SU-DHL-6 (cell line): ENCODE results near the gene GGACT.

Experiments used
- H2AFZ ChIP-seq: fragments of 200-600 bp; sonication (generic); 2 replicates; pipeline ENCODE4 v1.6.1; 2014; ENCODE audit warnings: low read depth, mild to moderate bottlenecking, moderate library complexity, mixed read lengths, antibody characterized with exemption, low read length; ENCODE audit not compliant: severe bottlenecking
- H3F3A ChIP-seq: fragments of 200-600 bp; shearing (Covaris generic); 2 replicates; pipeline ENCODE4 v1.6.0; 2016; ENCODE audit warnings: antibody characterized with exemption, mild to moderate bottlenecking; ENCODE audit not compliant: insufficient read depth
- H3K27ac ChIP-seq: fragments of 200-600 bp; sonication (generic); 2 replicates; pipeline ENCODE4 v1.5.1; 2016; ENCODE audit warnings: low read depth, mild to moderate bottlenecking, low read length, moderate library complexity, mixed read lengths
- H3K27me3 ChIP-seq: fragments of 200-600 bp; sonication (generic), shearing (Covaris generic); 2 replicates; pipeline ENCODE4 v1.6.0; 2014; ENCODE audit warnings: mild to moderate bottlenecking, low read length
- H3K36me3 ChIP-seq: fragments of 200-600 bp; sonication (generic); 2 replicates; pipeline ENCODE4 v1.6.1; 2014; ENCODE audit warnings: mild to moderate bottlenecking, low read length, mixed read lengths
- H3K4me2 ChIP-seq: fragments of 300-600, 200-600 bp; shearing (Covaris generic), sonication (generic); 2 replicates; pipeline ENCODE4 v1.6.0; 2014; ENCODE audit warnings: low read length, low read depth, mild to moderate bottlenecking; ENCODE audit not compliant: poor library complexity, severe bottlenecking
- H3K4me3 ChIP-seq: fragments of 200-600 bp; sonication (generic); 2 replicates; pipeline ENCODE4 v1.5.1; 2014; ENCODE audit warnings: antibody characterized with exemption, low read length, mild to moderate bottlenecking, mixed read lengths; ENCODE audit not compliant: insufficient read depth, poor library complexity, severe bottlenecking
- H3K79me2 ChIP-seq: fragments of 200-600 bp; sonication (generic); 2 replicates; pipeline ENCODE4 v1.6.1; 2014; ENCODE audit warnings: mild to moderate bottlenecking, low read length, moderate library complexity; ENCODE audit not compliant: insufficient read depth
- H3K9ac ChIP-seq: fragments of 200-600 bp; sonication (generic); 2 replicates; pipeline ENCODE4 v1.7.0; 2014; ENCODE audit warnings: mild to moderate bottlenecking, low read length
- H3K9me2 ChIP-seq: fragments of 200-600 bp; sonication (generic); replicated peaks from 2 replicates; pipeline ENCODE4 v1.6.1; 2014; ENCODE audit warnings: low read length; ENCODE audit not compliant: insufficient read depth
- H3K9me3 ChIP-seq: fragments of 200-600 bp; sonication (generic); 2 replicates; pipeline ENCODE4 v1.6.1; 2014; ENCODE audit warnings: low read length, mixed read lengths; ENCODE audit not compliant: insufficient read depth
- H4K20me1 ChIP-seq: fragments of 200-600 bp; sonication (generic); 2 replicates; pipeline ENCODE4 v1.6.1; 2014; ENCODE audit warnings: low read depth, mild to moderate bottlenecking, antibody characterized with exemption, low read length, moderate library complexity, mixed read lengths
- EZH2phosphoT487 ChIP-seq: fragments of 200-600 bp; sonication (generic), shearing (Covaris generic); conservative IDR thresholded peaks from 2 replicates; pipeline ENCODE4 v1.6.1; 2018; ENCODE audit warnings: mild to moderate bottlenecking, antibody characterized with exemption, low read length, moderate library complexity, mixed read lengths
- TF ChIP-seq, protein P1 (sequence below): fragments of 200-600 bp; sonication (generic); IDR thresholded peaks from one replicate; pipeline ENCODE4 v1.5.1; 2017; ENCODE audit warnings: antibody characterized with exemption, mild to moderate bottlenecking, low read length, moderate library complexity; ENCODE audit not compliant: insufficient read depth, poor library complexity, severe bottlenecking

Gene GGACT

DNA sequence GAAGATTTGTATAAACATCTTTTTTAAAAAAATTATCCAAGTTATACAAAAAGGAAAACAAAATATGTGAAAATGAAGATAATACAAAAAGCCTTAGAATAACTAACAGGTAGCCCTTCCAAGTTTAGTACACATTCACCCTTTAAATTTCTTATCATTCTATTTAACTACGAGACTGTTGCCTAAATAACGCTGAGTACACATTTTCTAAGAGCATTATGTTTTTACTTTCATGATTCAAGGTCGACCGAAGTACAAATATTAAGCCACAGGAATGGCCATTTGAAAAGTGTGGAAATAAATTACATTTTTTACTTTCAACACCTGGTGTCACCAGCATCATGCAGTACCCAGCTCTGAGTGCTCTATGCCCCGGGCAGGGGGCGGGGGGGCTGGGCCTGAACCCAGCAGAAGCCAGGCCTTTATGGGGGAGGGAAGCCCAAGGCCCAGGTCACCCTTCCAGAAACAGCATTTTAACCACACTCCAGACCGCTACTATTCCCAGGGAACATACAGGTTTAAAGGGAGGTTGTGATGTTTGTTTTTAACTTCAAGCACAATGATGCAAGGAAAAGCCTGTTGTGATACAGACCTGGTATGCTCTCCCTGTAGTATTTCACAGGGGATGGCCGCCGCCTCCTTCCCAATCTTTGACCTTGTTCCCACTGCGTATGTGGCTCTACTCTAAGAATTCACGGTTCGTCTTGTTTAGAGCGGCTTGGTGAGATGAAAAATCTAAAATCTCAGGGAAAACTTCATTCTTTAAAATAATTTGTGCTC is 24.0 kb downstream of the GGACT start:
- H3K9me3 ChIP-seq, result no peaks in the 10 kb centered on the region
- no peaks in the 10 kb centered on the region for H3K36me3 ChIP-seq
- H3K9me2 ChIP-seq, result no peaks in the 10 kb centered on the region
- no peaks in the 10 kb centered on the region for H4K20me1 ChIP-seq
- H2AFZ ChIP-seq, result no peak overlapping the region
- no peaks in the 10 kb centered on the region for H3F3A ChIP-seq
- no peak for TF ChIP-seq EZH2phosphoT487
- TF ChIP-seq, protein P1, sequence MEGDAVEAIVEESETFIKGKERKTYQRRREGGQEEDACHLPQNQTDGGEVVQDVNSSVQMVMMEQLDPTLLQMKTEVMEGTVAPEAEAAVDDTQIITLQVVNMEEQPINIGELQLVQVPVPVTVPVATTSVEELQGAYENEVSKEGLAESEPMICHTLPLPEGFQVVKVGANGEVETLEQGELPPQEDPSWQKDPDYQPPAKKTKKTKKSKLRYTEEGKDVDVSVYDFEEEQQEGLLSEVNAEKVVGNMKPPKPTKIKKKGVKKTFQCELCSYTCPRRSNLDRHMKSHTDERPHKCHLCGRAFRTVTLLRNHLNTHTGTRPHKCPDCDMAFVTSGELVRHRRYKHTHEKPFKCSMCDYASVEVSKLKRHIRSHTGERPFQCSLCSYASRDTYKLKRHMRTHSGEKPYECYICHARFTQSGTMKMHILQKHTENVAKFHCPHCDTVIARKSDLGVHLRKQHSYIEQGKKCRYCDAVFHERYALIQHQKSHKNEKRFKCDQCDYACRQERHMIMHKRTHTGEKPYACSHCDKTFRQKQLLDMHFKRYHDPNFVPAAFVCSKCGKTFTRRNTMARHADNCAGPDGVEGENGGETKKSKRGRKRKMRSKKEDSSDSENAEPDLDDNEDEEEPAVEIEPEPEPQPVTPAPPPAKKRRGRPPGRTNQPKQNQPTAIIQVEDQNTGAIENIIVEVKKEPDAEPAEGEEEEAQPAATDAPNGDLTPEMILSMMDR, result no peak
- no peak overlapping the region for H3K27ac ChIP-seq
- no peaks in the 10 kb centered on the region for H3K79me2 ChIP-seq
- H3K27me3 ChIP-seq, result no peaks in the 10 kb centered on the region
- H3K4me2 ChIP-seq, result no peak overlapping the region
- H3K4me3 ChIP-seq, result no peak overlapping the region
- H3K9ac ChIP-seq, result no peak overlapping the region

DNA sequence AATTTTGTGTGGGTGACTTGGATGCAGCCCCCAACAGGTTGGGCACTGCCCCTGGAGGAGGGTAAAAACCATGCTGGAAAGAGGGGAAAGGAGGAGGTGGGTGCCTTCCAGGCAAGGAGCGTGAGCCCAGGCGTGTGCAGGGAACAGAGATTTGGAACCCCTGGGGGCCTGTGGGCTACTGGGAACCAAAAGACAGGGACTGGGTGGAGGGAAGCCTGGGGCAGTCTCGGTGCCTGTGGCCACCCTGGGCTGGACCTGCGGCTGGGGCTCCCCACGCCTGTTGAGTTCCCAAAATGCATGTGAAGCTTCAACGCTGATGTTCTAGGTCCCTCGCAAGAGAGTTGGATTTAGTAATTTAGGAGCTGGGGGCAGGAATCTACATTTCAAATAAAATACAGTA is 24.8 kb downstream of the GGACT start:
- no peak overlapping the region for H2AFZ ChIP-seq
- no peaks in the 10 kb centered on the region for H3K79me2 ChIP-seq
- no peak overlapping the region for H3K4me3 ChIP-seq
- H3K27me3 ChIP-seq, result no peaks in the 10 kb centered on the region
- no peaks in the 10 kb centered on the region for H3K36me3 ChIP-seq
- H3F3A ChIP-seq, result no peaks in the 10 kb centered on the region
- no peak overlapping the region for H3K4me2 ChIP-seq
- H3K9ac ChIP-seq, result no peak overlapping the region
- no peaks in the 10 kb centered on the region for H3K9me3 ChIP-seq
- no peaks in the 10 kb centered on the region for H4K20me1 ChIP-seq
- TF ChIP-seq EZH2phosphoT487, result no peak
- TF ChIP-seq, protein P1, result no peak
- H3K27ac ChIP-seq, result no peak overlapping the region
- no peaks in the 10 kb centered on the region for H3K9me2 ChIP-seq

DNA sequence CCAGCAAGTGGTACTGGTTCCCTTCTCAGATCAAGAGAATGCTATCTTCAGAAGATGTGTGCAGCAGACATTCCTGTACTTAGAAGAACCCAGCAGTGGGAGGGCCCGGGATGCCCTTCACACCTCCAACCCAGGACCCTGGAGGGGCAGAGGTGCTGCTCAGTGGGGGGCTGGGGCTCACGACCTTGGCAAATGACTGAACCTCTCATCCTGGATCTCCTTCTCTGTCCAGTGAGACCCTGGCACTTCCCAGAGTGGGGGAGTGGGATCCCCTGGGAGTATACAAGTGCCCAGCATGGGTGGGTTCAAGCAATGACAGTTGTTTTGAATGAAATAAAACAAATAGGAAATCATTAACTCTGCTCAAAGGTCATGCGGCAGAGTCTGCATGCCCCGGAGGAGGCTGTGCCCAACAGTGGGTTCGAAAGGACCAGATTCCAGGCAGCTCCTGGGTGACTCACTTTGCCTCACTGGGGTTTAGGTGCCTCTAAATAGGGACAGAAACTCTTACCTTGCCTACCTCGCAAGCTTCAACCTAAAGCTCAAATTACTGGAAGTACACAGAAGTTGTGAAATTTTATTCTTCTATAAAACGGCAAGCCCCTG is 26.9 kb downstream of the GGACT start:
- H3K9me2 ChIP-seq, result no peaks in the 10 kb centered on the region
- H3F3A ChIP-seq, result no peaks in the 10 kb centered on the region
- H3K27me3 ChIP-seq, result no peaks in the 10 kb centered on the region
- H3K4me3 ChIP-seq, result no peak overlapping the region
- H4K20me1 ChIP-seq, result no peaks in the 10 kb centered on the region
- no peak overlapping the region for H3K4me2 ChIP-seq
- no peaks in the 10 kb centered on the region for H3K79me2 ChIP-seq
- no peaks in the 10 kb centered on the region for H3K9me3 ChIP-seq
- H3K27ac ChIP-seq, result no peak overlapping the region
- TF ChIP-seq, protein P1, result no peak
- no peak for TF ChIP-seq EZH2phosphoT487
- no peak overlapping the region for H3K9ac ChIP-seq
- H3K36me3 ChIP-seq, result no peaks in the 10 kb centered on the region
- no peak overlapping the region for H2AFZ ChIP-seq
